Uterus (tissue), 2 donors: ENCODE data around the gene DCAF4.

ENCODE experiments used
- CTCF ChIP-seq, 4 experiments: fragments of 200-600 bp in 2 of 4; fragments of 450-650 bp in 2 of 4; sonication (generic) in 2 of 4; IDR thresholded peaks; one replicate each; pipeline ENCODE4 v1.5.1; 2016 to 2019; ENCODE audit warnings: antibody characterized with exemption in 4 of 4, mild to moderate bottlenecking in 2 of 4, moderate library complexity in 1 of 4
- POLR2A ChIP-seq, 2 donors: fragments of 450-650 bp; IDR thresholded peaks; one replicate each; pipeline ENCODE4 v1.6.1; 2016; ENCODE audit warnings: antibody characterized with exemption in 2 of 2, mild to moderate bottlenecking in 1 of 2, moderate library complexity in 1 of 2

DNA sequence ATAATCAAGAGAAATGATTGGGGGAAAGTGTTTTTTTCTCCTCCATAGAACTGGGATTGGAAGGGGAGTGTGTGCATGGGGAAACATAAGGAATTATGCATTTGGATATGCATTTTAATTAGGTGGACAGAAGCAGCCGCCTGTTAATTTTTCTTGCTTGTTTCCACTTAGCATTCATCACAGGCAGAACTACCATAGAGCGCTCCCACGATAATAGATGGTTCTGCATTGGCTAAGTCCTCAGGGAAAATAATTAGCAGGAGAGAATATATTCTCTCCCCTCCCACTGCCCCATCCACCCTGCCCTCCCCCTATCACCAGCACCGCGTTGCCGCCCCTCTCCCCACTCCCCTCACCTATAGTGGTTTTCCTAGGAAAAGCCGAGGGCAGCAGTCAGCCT lies 43.8 kb upstream of the DCAF4 start:
- TF ChIP-seq POLR2A (IDR thresholded peaks at IDR 0.05) (no peak), CTCF (IDR thresholded peaks at IDR 0.05) (no peak)
